ENCODE results near the gene ADGRD1.
"Not testable (repeated sequence)": the region's sequence is repeated elsewhere in the genome, so short reads cannot be mapped to it uniquely, and the experiment has no call there.

Gene ADGRD1

DNA sequence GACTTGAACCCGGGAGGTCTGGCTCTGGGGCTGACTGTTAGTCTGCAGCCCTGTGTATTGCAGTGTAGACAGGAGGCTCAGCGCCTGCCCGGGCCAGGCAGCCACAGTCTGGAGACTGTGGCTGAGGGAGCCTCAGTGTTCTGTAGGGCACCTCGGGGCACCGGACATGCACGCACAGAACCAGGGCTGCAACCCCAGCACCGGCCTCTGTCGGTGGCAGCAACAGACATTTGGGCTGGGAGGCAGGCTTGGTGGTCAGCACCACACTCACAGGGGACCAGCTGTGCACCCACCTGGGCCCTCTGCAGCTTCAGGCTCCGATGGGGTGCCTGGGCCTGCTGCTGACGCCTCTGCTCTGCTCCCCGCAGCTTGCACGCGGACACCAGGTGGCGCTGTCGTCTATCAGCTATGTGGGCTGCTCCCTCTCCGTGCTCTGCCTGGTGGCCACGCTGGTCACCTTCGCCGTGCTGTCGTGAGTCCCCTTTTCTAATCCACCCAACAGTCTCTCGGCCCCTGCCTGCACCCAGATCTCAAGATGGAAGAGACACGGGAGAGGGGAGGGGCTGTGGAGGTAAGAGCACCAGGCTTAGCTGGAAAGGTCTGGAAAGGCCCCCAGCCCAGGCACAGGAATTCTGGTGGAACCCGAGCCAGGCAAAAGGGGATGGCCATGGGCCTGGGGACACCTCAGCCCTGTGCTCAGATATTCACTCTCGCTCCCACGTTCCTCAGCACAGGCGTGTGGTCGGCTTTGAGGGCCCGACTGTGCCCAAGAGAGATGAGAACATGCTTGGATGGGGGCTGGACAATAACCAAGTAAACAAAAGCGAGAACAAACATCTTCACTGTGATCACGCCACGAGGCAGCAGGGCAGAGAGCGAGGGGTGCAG lies 151.0 kb downstream of the ADGRD1 start:
- peak; percentile 77 for DNase-seq (ENCODE audit: low spot score)

DNA sequence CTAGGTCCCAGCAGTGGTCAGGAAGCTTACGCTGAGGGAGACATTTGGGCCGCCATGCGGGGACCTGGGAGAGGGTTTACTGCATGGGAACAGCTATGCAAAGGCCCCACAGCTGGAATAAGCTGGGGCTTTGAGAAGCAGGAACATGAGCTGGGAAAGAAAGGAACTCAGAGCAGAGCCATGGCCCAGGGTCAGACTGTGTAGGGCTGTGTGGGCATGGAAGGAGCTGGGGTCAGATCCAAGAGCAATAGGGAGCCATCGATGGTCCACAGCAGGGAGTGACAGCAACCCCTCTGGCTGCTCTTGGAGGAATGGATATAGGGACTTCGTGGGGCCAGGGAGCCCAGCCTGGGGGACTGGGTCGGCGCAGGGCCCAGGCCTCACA lies 151.6 kb downstream of the ADGRD1 start:
- DNase-seq (ENCODE audit: low spot score): no peak

DNA sequence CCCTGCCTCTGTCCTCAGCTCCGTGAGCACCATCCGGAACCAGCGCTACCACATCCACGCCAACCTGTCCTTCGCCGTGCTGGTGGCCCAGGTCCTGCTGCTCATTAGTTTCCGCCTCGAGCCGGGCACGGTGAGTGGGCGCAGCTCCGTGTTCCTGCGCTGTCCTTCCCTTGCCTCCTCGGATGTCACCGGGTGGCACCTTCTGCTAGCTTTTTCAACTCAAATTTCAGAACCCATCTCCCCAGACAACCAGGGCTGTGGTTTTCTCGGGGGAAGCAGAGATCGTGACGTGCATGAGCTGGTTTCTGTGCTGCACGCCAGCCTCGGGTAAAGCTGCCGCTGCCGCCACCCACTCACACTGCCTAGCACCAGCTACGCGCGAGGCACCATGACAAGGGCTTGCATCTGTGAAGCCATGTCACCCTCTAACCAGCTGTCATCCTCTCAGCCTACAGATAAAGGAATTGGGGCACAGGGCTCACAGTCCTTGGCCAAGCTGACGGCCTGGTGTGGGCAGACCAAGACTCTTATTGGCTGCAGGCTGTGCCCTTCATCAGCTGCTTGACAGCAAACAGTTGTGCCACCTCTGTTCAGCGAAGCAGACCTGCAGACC lies 152.1 kb downstream of the ADGRD1 start:
- DNase-seq (ENCODE audit: low spot score): no peak

DNA sequence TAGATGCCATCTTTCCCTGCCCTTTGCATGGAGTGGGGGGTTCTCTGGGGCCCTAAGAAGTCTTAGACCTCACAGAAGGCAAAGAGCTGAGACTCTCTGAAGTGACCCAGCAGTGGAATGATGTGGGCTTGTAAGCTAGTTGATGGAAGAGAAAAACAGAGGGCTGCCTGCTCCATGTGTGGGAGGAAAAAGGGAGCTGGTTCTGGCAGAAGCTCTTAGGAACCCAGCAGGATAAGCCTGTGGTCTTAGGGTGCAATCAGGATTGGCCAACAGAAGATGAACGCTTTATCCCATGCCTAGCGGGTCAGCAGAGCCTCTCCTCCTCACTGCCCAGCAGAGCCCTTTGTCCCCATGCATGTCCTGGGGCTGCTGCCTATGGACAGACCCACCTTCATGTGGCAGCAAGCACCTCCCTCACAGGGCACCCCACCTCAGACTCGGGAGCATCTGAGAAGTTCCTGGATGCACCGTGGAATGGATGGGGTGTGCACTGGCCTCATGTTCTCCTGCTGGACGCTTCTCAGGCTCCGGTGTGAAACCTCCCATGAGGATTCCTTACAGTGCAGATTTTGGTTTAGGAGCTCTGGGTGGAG lies 152.7 kb downstream of the ADGRD1 start:
- DNase-seq (ENCODE audit: low spot score): no peak

DNA sequence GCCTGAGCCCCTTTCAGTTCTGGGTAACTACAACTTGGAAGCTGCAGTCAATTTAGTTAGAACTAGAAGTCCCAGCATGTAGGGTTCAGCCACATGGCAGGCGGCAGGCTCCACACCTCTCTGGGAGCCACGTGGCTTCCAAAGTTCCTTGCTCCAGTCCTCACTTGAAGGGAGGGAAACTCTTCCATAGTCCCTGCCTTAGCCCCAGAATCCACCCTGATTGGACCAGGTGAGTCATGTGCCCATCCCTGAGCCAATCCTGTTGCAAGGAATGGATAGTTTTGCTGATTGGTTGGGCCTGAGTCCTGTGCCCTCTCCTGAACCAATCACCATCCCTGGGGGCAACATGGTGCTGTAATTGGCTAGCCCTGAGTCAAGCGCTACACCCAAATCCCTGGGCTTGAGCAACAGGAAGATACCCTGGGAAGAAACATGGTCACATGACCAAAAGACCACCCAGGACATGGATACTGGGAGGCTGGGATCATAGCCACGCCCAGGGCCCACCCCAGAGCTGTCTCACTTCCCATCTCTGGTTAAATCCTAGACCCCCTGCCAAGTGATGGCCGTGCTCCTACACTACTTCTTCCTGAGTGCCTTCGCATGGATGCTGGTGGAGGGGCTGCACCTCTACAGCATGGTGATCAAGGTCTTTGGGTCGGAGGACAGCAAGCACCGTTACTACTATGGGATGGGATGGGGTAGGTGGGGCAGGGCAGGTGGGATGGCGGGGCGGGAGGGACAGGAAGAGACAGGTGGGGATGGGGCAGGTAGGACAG lies 154.7 kb downstream of the ADGRD1 start:
- DNase-seq (ENCODE audit: low spot score): peak; percentile 62

DNA sequence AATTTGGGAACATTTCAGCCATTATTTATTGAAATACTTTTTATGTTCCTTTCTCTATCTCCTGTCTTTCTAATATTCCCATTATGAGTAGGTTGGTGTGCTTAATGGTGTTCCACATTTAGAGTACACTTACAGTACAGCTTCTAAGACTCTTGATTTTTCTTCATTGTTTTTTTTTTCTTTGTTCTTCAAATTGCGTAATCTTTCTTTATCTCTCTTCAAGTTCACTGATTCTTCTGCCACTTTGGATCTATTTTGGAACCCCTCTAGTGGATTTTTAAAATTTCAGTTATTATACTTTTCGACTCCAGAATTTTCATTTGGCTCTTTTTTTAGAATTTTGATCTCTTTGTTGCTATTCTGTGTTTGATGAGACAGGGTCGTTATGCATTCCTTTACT lies 157.7 kb downstream of the ADGRD1 start:
- no peak for DNase-seq (ENCODE audit: low spot score)

DNA sequence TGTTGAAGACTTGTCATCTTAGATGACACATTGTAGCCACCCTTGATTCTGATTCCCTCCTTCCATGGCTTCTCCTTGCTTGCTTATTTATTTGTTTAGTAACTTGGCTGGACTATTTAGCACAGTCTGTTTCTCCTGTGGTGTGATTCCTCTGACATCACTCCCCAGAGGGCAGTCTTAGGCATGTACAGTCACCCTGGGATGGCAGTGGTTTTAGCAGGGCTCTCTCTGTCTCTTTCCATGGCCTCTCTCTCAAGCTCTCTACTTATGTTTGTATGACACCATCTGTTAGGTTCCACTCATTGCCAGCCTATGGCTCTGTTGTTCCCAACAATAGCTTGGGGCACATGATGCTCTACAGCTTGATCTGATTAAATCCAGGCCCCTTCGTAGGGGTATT lies 158.3 kb downstream of the ADGRD1 start:
- DNase-seq (ENCODE audit: low spot score): no peak

DNA sequence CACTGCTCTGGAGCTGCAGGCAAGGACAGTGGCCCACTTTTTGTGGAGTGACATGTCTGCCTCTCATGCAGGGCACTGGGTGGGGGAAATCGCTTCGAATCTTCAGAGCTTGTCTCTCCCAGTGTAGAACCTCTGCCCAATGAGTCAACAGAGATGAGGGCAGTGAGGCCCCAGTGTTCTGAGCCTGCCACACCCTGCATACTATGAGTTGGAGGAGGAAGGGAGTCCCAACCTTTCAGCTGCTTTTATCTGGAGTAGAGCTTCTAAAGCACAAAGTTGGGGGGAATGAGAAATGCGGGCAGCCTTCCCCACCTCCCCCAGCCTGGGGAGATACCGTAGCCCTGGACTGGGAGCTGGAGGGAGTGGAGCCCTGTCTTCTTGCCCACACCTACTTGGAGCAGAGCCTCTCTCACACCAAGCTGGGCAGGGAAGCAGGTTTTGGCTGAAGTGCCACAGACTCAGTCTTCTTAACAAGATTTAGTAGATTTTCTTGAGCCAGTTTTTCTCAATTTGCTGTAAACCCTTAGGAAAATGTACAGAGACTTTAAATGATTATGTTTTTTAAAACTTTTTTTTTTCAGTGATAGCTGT lies 159.1 kb downstream of the ADGRD1 start:
- no peak for DNase-seq (ENCODE audit: low spot score)

DNA sequence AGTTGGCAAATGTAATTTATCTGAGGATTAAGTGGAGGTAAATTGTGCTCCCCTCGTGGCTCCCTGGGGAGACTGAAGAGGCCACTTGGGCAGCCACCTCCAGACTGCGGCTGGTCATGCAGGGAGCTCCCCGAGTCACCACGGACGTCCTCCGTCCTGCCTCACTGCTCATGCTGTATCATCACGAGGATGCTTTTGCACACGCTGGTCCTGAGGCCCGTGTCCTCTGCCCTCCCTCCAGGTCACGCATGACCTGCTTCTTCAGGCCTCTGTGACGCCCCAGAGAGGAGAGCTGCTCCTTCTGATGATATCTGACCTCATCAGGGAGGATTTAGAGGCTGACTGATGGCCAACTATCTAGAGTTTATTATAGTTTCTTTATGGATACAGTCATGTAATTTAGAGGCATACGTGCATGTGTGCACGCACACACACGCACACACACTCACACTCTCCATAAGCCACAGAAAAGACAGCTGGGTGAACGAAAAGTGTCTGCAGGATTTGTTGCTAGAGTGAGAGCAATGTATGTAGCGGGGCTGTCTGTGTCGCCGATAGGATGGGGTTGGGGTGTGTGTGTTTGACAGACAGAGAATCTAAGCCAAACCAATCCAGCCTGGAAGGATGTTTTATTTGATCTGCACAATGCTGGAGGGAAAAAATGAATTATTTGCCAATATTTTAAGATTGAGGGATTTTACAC lies 160.0 kb downstream of the ADGRD1 start:
- no peak for DNase-seq (ENCODE audit: low spot score)

DNA sequence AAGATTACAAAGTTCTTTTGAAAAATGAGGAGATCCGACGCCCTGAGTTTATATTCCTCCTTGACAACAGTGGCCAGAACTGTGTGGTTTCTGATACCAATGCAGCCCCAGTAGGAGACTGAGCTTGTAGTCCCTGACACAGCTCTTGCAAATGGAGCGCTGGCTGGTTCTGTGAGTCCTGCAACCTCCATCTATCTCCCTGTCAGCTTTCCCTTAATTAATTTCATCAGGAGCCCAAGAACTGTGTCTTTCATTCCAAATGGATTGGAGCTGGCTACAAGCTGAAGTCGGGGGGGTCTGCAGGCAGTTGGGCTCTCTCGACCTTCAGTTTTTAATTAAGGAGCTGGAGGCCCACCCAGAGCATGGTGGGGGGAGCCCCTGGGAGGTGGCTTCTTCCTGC lies 160.6 kb downstream of the ADGRD1 start:
- DNase-seq (ENCODE audit: low spot score): no peak

DNA sequence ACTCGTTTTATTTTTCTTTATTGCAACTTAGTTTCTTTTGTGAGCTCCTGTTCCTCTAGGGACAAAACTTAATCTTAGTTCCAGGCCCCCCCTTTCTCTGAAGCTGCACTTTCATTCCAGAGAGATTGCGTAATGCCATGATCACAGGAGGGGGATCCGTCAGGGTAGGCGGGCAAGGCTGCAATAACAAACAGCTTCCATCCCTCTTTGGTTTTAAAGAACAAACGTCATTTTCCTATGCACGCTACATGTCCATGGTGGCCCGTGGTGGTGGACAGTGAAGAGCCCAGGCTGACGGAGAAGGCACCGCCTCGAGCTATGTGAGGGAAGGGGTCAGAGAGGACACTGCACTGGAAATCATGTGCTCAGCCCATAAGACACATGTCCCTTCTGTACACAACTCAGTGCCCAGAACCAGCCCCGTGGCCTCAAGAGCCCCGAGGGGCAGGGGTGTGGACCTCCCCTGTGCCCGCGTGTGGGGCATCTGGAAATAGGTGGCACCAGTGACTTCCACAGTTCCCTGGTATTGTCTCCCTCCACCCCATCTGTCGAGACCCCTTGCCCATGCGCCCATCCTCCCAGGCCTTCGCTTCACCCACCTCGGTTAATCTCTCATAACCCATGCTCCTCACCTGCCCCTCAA lies 161.4 kb downstream of the ADGRD1 start:
- no peak for DNase-seq (ENCODE audit: low spot score)

DNA sequence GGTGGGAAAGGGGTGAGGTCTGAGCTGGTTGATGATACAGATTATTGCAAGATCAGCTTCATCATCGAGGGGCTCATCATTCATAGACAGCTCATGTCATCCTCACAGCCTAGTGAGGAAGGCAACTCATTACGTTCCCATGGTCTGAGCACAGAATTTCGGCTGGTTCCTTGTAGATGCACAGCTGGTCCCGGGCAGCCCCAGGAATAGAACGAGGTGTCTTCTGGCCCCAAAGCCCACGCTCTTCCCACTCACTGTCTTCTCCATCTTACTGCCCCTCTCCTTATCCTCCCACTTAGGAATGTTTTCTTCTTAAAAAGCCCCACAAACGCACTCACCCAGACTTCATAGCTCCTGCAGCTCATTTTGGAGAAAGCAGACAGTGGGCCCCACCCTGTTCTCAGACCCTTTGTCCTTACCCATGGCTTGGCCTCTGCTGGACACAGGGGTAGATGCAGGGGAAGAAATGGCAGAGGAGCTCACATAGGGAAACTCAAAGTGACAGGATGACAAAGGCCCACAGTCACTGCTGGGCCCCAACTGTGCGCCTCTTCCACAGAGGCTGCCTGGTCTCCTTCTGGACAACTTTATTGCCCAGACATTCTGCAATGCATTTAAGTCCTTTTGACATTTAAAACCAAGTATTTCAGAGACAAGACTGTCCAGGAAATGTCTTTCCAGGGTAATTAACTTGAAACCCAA lies 162.2 kb downstream of the ADGRD1 start:
- DNase-seq (ENCODE audit: low spot score): no peak

DNA sequence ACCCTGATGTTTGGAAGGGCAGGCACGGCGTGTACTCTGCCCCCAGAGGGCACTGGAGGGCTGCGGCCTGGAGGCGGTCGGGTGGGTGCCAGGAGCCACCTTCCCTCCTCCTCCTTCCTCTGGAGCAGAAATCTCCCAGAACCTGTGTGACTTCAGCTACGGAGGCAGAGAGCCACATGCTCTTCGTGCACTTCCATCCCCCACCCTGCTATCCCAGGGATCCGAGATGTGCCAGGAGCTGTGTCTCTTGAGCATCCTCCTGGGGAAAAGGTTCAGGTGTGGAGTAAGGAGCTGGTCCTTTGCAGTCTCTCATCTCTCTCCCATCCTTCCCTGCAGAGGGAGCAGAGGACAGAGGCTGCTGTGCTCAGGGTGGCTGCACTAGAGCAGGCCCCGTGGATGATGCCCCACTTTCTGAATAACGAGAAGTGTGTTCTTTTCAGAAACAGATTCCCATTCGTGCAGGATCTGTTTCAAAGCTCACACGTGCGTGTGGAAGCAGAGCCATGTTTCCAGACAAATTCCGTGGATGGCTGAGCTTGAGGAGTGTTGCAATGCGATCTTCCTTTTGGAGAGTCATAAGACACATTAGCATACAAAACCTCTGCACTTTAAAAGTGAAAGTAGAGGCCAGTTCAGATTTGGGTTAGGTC lies 162.9 kb downstream of the ADGRD1 start:
- no peak for DNase-seq (ENCODE audit: low spot score)

DNA sequence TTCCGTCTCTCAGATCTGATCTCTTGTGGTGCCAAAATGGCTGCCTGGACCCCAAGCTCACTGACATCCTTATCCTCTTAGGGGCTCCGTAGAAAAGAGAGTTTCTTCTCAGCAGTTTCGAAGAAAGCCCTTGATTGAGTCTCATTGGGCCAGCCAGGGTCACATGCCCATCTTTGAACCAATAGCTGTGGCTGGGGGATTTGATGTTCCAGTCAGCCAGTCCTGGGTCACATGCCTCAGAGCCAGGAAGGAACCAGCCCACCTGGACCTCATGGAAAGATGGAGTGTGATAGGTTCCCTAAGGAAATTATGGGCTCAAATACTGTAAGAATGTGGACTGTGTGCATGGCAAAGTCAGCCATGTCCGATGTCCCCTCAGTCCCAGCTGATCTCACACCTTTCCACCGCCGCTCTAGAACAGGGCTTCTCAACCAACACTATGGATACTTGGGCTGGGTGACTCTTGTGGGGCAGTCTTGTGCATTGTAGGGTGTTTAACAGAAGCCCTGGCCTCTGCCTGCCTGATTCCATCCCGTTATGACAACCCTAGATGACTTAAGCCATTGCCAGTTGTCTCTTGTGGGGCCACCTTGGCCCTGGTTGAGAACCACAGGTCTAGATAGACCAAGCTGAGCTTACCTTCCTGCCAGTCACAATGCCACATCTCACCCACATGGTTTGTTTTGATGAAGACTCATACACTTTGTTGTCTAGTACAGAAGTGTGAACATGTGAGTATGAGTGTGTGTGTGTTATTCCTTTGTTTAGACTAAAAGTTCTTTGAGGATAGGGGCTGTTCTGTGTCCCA lies 163.9 kb downstream of the ADGRD1 start:
- DNase-seq (ENCODE audit: low spot score): no peak

DNA sequence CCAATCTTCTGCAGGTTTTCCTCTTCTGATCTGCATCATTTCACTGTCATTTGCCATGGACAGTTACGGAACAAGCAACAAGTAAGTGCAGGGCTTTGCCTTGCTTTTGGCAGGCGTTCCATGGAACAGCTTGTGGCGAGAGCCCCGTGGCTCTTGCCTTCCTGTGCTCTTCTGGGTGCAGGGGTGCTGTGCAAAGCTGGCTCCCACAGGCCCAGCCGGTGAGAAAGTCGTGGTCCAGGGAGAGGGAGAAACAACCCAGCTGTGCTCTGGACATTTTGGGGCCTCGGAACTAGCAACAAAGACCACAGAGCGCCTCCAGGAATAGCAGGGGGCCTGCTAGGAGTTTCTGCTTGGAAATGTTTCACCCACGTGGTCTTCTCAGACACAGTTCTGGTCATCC lies 164.7 kb downstream of the ADGRD1 start:
- DNase-seq (ENCODE audit: low spot score): no peak

DNA sequence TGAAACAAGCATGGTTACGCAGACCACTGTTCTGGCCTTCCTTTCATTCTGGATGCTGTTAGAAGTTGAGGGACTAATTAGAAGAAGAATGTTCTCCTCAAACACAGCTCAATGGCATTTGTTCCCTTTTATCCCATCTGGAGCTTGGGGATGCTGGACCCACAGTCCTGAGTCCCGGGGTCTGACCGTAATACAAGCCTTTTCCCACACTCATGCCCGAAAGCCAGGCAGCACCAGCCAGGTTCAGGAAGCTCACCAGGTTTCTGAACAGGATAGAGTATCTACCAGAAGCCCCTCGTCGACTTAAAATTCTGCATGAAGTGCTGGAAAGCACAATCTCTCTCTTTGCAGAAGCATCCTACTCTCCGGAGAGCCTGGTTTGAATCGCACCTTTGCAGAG lies 165.6 kb downstream of the ADGRD1 start:
- not testable (repeated sequence) for DNase-seq (ENCODE audit: low spot score)

DNA sequence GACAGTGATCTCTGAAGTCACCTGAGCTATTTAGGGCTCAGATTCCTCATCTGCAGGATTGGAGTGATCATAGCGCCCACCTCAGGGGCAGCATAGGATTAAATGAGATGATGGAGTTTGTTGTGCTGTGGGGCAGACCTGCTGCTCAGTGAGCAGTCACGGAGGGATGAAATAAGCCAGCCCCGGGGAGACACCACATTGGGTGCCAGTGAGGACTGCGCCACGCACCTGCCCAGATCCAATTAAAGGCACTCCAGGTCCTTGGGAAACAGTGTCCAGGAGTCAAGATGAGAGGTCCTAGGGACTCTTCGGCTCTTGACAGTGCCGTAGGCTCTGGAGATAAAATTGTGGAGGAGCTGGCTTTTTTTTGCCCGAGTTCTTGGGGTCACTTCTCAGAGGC lies 166.2 kb downstream of the ADGRD1 start:
- no peak for DNase-seq (ENCODE audit: low spot score)

DNA sequence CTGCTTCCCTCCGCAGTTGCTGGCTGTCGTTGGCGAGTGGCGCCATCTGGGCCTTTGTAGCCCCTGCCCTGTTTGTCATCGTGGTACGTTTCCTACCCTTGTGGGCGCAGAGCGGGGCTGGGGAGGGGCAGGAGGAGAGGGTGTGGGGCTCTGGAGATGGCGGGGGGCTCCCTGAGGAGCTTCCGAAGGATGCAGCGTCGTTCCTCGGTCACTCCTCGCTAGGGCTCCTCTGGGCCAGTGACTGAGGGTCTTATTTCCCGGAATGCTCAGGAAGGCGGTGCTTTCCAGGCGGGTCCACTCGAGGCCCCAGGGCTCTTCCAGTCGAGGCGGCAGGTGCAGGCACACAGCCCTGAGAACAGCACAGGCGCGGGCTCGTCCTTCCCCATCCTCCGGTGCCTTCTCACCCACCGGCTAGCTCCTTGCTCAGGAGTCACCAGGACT lies 167.1 kb downstream of the ADGRD1 start:
- no peak for DNase-seq (ENCODE audit: low spot score)
